ENCODE measurements around the gene SPNS3. TPM values are rescaled to one million over a fixed set of nuclear protein-coding genes. Genes with fewer than 3 reads are reported as not detected.

The SPNS3 gene
- polyA plus RNA-seq, 1 donor from 2014 or later = not detected

GRCh38 chr17:4426499-4427208, 7.1 kb upstream of the SPNS3 start:
- no peak overlapping the region for H2AFZ ChIP-seq (ENCODE audit: low read depth, low read length)
- H3K27ac ChIP-seq (ENCODE audit: low read length) = no peak overlapping the region
- H3K9me3 ChIP-seq (ENCODE audit: low read length) = no peaks in the 10 kb centered on the region

DNA sequence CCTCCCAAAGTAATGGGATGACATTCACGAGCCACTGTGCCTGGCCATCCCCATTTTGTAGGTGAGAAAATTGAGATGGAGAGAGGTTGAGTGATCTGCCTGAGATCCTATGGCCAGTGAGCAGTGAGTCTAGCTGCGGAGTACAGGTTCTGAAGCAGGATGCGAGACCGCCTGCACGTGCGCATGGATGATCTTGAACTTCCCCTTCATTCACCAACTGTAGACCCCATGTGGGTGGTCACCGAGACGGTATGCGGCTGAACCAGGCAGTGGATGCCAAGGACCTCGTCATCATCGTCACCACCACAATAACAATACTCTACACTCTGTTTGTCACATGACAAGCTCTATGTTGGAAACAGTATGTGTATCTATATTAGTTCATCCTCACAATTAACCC, 6.2 kb upstream of the SPNS3 start:
- Histone ChIP-seq H3K27me3 (ENCODE audit: insufficient read depth, low read depth, low read length) (no peaks in the 10 kb centered on the region), H3F3A (ENCODE audit: insufficient read depth, low read length, poor library complexity, severe bottlenecking) (no peaks in the 10 kb centered on the region), H3K36me3 (ENCODE audit: insufficient read depth, low read length) (no peaks in the 10 kb centered on the region), H3K27ac (ENCODE audit: low read length) (no peak overlapping the region), H3K9me3 (ENCODE audit: low read length) (no peaks in the 10 kb centered on the region), H2AFZ (ENCODE audit: low read depth, low read length) (no peak overlapping the region), H3K4me2 (ENCODE audit: low read length) (no peak overlapping the region), H3K4me3 (ENCODE audit: low read length) (no peak overlapping the region), H3K9ac (ENCODE audit: low read length) (no peak overlapping the region), H3K79me2 (replicated peaks; ENCODE audit: insufficient read depth, low read length) (no peaks in the 10 kb centered on the region), H4K20me1 (ENCODE audit: insufficient read depth) (no peaks in the 10 kb centered on the region), H3K9me2 (ENCODE audit: insufficient read depth, low read length) (no peaks in the 10 kb centered on the region)
- no peak for TF ChIP-seq RAD21 (conservative IDR thresholded peaks at IDR 0.05)
- no peak for TF ChIP-seq TAF1 (IDR thresholded peaks at IDR 0.05; ENCODE audit: low read depth)
- TF ChIP-seq, protein P1, sequence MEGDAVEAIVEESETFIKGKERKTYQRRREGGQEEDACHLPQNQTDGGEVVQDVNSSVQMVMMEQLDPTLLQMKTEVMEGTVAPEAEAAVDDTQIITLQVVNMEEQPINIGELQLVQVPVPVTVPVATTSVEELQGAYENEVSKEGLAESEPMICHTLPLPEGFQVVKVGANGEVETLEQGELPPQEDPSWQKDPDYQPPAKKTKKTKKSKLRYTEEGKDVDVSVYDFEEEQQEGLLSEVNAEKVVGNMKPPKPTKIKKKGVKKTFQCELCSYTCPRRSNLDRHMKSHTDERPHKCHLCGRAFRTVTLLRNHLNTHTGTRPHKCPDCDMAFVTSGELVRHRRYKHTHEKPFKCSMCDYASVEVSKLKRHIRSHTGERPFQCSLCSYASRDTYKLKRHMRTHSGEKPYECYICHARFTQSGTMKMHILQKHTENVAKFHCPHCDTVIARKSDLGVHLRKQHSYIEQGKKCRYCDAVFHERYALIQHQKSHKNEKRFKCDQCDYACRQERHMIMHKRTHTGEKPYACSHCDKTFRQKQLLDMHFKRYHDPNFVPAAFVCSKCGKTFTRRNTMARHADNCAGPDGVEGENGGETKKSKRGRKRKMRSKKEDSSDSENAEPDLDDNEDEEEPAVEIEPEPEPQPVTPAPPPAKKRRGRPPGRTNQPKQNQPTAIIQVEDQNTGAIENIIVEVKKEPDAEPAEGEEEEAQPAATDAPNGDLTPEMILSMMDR (IDR thresholded peaks at IDR 0.05; ENCODE audit: poor library complexity, severe bottlenecking) = no peak
- TF ChIP-seq SMC3 (conservative IDR thresholded peaks at IDR 0.05; ENCODE audit: poor library complexity) = no peak
- TF ChIP-seq, protein P2, sequence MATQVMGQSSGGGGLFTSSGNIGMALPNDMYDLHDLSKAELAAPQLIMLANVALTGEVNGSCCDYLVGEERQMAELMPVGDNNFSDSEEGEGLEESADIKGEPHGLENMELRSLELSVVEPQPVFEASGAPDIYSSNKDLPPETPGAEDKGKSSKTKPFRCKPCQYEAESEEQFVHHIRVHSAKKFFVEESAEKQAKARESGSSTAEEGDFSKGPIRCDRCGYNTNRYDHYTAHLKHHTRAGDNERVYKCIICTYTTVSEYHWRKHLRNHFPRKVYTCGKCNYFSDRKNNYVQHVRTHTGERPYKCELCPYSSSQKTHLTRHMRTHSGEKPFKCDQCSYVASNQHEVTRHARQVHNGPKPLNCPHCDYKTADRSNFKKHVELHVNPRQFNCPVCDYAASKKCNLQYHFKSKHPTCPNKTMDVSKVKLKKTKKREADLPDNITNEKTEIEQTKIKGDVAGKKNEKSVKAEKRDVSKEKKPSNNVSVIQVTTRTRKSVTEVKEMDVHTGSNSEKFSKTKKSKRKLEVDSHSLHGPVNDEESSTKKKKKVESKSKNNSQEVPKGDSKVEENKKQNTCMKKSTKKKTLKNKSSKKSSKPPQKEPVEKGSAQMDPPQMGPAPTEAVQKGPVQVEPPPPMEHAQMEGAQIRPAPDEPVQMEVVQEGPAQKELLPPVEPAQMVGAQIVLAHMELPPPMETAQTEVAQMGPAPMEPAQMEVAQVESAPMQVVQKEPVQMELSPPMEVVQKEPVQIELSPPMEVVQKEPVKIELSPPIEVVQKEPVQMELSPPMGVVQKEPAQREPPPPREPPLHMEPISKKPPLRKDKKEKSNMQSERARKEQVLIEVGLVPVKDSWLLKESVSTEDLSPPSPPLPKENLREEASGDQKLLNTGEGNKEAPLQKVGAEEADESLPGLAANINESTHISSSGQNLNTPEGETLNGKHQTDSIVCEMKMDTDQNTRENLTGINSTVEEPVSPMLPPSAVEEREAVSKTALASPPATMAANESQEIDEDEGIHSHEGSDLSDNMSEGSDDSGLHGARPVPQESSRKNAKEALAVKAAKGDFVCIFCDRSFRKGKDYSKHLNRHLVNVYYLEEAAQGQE (IDR thresholded peaks at IDR 0.05; ENCODE audit: borderline replicate concordance) = no peak
- TF ChIP-seq POLR2AphosphoS5 (IDR thresholded peaks at IDR 0.05) = no peak
- no peak for TF ChIP-seq MXI1 (conservative IDR thresholded peaks at IDR 0.05; ENCODE audit: poor library complexity, severe bottlenecking)
- TF ChIP-seq EP300 (conservative IDR thresholded peaks at IDR 0.05; ENCODE audit: poor library complexity, severe bottlenecking) = no peak
- no peak for TF ChIP-seq EZH2 (IDR thresholded peaks at IDR 0.05; ENCODE audit: borderline replicate concordance, insufficient read depth, low read length, poor library complexity, severe bottlenecking)

More at GRCh38 chr17:4426499-4427208, 7.1 kb upstream of the SPNS3 start:
- H3K4me2 ChIP-seq (ENCODE audit: low read length) = no peak overlapping the region
- no peak overlapping the region for H3K9ac ChIP-seq (ENCODE audit: low read length)
- H3K4me3 ChIP-seq (ENCODE audit: low read length) = no peak overlapping the region
- H3F3A ChIP-seq (ENCODE audit: insufficient read depth, low read length, poor library complexity, severe bottlenecking) = no peaks in the 10 kb centered on the region
- no peaks in the 10 kb centered on the region for H3K27me3 ChIP-seq (ENCODE audit: insufficient read depth, low read depth, low read length)
- no peaks in the 10 kb centered on the region for H3K79me2 ChIP-seq (replicated peaks; ENCODE audit: insufficient read depth, low read length)
- no peaks in the 10 kb centered on the region for H3K9me2 ChIP-seq (ENCODE audit: insufficient read depth, low read length)
- no peaks in the 10 kb centered on the region for H3K36me3 ChIP-seq (ENCODE audit: insufficient read depth, low read length)
- H4K20me1 ChIP-seq (ENCODE audit: insufficient read depth) = no peaks in the 10 kb centered on the region
- TF ChIP-seq EZH2 (IDR thresholded peaks at IDR 0.05; ENCODE audit: borderline replicate concordance, insufficient read depth, low read length, poor library complexity, severe bottlenecking) = no peak
- no peak for TF ChIP-seq EP300 (conservative IDR thresholded peaks at IDR 0.05; ENCODE audit: poor library complexity, severe bottlenecking)
- TF ChIP-seq MXI1 (conservative IDR thresholded peaks at IDR 0.05; ENCODE audit: poor library complexity, severe bottlenecking) = no peak
- TF ChIP-seq RAD21 (conservative IDR thresholded peaks at IDR 0.05) = no peak
- TF ChIP-seq, protein P2 (IDR thresholded peaks at IDR 0.05; ENCODE audit: borderline replicate concordance) = no peak
- TF ChIP-seq SMC3 (conservative IDR thresholded peaks at IDR 0.05; ENCODE audit: poor library complexity) = no peak
- no peak for TF ChIP-seq POLR2AphosphoS5 (IDR thresholded peaks at IDR 0.05)
- no peak for TF ChIP-seq TAF1 (IDR thresholded peaks at IDR 0.05; ENCODE audit: low read depth)
- TF ChIP-seq, protein P1 (IDR thresholded peaks at IDR 0.05; ENCODE audit: poor library complexity, severe bottlenecking) = no peak
